Hypothalamus (tissue), 51 donors: ENCODE measurements around the gene MTA1.
A peak's percentile ranks its signal among the peaks of the same experiment; 100 is the strongest.

Source experiments
- DNase-seq, 51 donors: peaks; one replicate each; lab custom pipeline; 2025; lab: John Stamatoyannopoulos, UW

MTA1 gene

GRCh38 chr14:105492971-105493871 is 73.6 kb downstream of the MTA1 start:
- no peak for DNase-seq

- DNase-seq = no peak
Observed at GRCh38 chr14:105493921-105494605, 74.4 kb downstream of the MTA1 start.

- DNase-seq = no peak
Observed at GRCh38 chr14:105494606-105494929, 74.9 kb downstream of the MTA1 start.

GRCh38 chr14:105495101-105495989 is 75.7 kb downstream of the MTA1 start:
- DNase-seq = no peak

- no peak for DNase-seq
Observed at GRCh38 chr14:105495990-105496830, 76.6 kb downstream of the MTA1 start.

- no peak for DNase-seq
Observed at GRCh38 chr14:105496831-105497591, 77.4 kb downstream of the MTA1 start.

GRCh38 chr14:105497671-105498429 is 78.2 kb downstream of the MTA1 start:
- no peak for DNase-seq

GRCh38 chr14:105498430-105499255 is 79.0 kb downstream of the MTA1 start:
- DNase-seq = peak in 33 of 51 donors; percentile 29 to 94 (median 64)

GRCh38 chr14:105499256-105500035 is 79.8 kb downstream of the MTA1 start:
- DNase-seq = peak in 48 of 51 donors; percentile 33 to 95 (median 82)

GRCh38 chr14:105500036-105500725 is 80.6 kb downstream of the MTA1 start:
- DNase-seq = peak in 1 of 51 donors; percentile 49

GRCh38 chr14:105500726-105501101 is 81.1 kb downstream of the MTA1 start:
- peak in 1 of 51 donors; percentile 12 for DNase-seq

GRCh38 chr14:105501504-105502291 is 82.1 kb downstream of the MTA1 start:
- DNase-seq = no peak

GRCh38 chr14:105502446-105503295 is 83.0 kb downstream of the MTA1 start:
- no peak for DNase-seq

- DNase-seq = no peak
Observed at GRCh38 chr14:105503296-105503640, 83.6 kb downstream of the MTA1 start.
